ENCODE results near the gene MCM10.

DNA sequence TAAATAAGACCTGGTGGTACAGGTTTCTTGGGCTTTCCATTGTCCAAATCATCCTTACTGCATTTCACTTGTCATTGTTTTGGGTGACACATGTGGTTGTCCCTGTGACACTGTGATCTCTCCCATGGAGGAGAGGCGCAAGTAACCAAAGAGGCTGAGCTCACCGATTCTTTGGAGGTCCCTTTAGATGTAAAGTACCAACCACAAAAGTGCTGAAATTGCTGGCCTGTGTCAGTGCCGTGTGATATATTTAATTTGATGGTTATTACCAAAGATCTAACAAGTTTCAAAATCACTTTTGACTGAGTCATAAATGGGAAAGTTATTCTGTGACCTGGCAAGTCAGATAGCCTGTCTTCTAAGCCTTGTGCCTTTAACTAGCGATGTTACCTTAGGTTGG, 19.4 kb downstream of the MCM10 start:
- no peak for TF ChIP-seq POLR2A (IDR thresholded peaks at IDR 0.05)
- TF ChIP-seq POLR2AphosphoS5 (IDR thresholded peaks at IDR 0.05), result no peak
- no peak for TF ChIP-seq CTCF (IDR thresholded peaks at IDR 0.05)
- no peak for TF ChIP-seq EP300 (IDR thresholded peaks at IDR 0.05)
